MM.1S (cell line): ENCODE measurements around the gene SUMF2.
"Not testable (repeated sequence)": the region's sequence is repeated elsewhere in the genome, so short reads cannot be mapped to it uniquely, and the experiment has no call there.

Experiments used
- DNase-seq: peaks from one replicate; pipeline ENCODE4 v3.0.0-alpha.2; 2015
- H2AFZ ChIP-seq: fragments of 300-600 bp; sonication (generic); 2 replicates; pipeline ENCODE4 v1.6.0; 2016; ENCODE audit warnings: antibody characterized with exemption, low read length
- H3F3A ChIP-seq: fragments of 300-600 bp; sonication (generic); 2 replicates; pipeline ENCODE4 v1.6.1; 2016; ENCODE audit warnings: mild to moderate bottlenecking, antibody characterized with exemption, low read length, moderate library complexity, mixed read lengths; ENCODE audit not compliant: insufficient read depth
- H3K27ac ChIP-seq: fragments of 300-600 bp; sonication (generic); 2 replicates; pipeline ENCODE4 v1.5.1; 2016; ENCODE audit warnings: mild to moderate bottlenecking, low read length
- H3K27me3 ChIP-seq: fragments of 300-600 bp; sonication (generic); replicated peaks from 2 replicates; pipeline ENCODE4 v1.6.0; 2016; ENCODE audit warnings: low read length; ENCODE audit not compliant: insufficient read depth
- H3K36me3 ChIP-seq: fragments of 300-600 bp; sonication (generic); replicated peaks from 2 replicates; pipeline ENCODE4 v1.6.1; 2016; ENCODE audit warnings: mild to moderate bottlenecking, low read length, mixed read lengths; ENCODE audit not compliant: insufficient read depth
- H3K4me1 ChIP-seq: fragments of 300-600 bp; sonication (generic); 2 replicates; pipeline ENCODE4 v1.6.1; 2016; ENCODE audit warnings: low read length, mixed read lengths
- H3K4me2 ChIP-seq: fragments of 300-600 bp; sonication (generic); 2 replicates; pipeline ENCODE4 v1.6.0; 2016; ENCODE audit warnings: low read depth, low read length
- H3K4me3 ChIP-seq: fragments of 300-600 bp; sonication (generic); 2 replicates; pipeline ENCODE4 v1.5.1; 2016; ENCODE audit warnings: low read length, mixed read lengths
- H3K79me2 ChIP-seq: fragments of 300-600 bp; sonication (generic); 2 replicates; pipeline ENCODE4 v1.6.1; 2016; ENCODE audit warnings: mixed run types, low read length, mixed read lengths
- H3K9ac ChIP-seq: fragments of 300-600 bp; sonication (generic); 2 replicates; pipeline ENCODE4 v1.6.1; 2016; ENCODE audit warnings: low read length, mixed read lengths
- H3K9me2 ChIP-seq: fragments of 300-600 bp; sonication (generic); replicated peaks from 2 replicates; pipeline ENCODE4 v1.6.1; 2016; ENCODE audit warnings: mild to moderate bottlenecking, low read length, mixed read lengths; ENCODE audit not compliant: insufficient read depth
- H3K9me3 ChIP-seq: fragments of 300-600 bp; sonication (generic); replicated peaks from 2 replicates; pipeline ENCODE4 v1.6.1; 2016; ENCODE audit warnings: mild to moderate bottlenecking, low read length, mixed read lengths; ENCODE audit not compliant: insufficient read depth
- H4K20me1 ChIP-seq: fragments of 300-600 bp; sonication (generic); 2 replicates; pipeline ENCODE4 v1.6.1; 2016; ENCODE audit warnings: mild to moderate bottlenecking, low read length, moderate library complexity, mixed read lengths; ENCODE audit not compliant: insufficient read depth
- CTCF ChIP-seq: fragments of 300-600 bp; sonication (generic); IDR thresholded peaks from 2 replicates; pipeline ENCODE4 v1.5.1; 2016; ENCODE audit warnings: antibody characterized with exemption, low read length, mixed read lengths
- EZH2 ChIP-seq: fragments of 300-600 bp; sonication (generic); optimal IDR thresholded peaks from 2 replicates; pipeline ENCODE3; 2017; ENCODE audit warnings: low read depth, mild to moderate bottlenecking, antibody characterized with exemption, low read length, mixed read lengths
- EZH2phosphoT487 ChIP-seq: fragments of 300-600 bp; sonication (generic); IDR thresholded peaks from 2 replicates; pipeline ENCODE4 v1.6.1; 2018; ENCODE audit warnings: antibody characterized with exemption, low read length

SUMF2 gene

GRCh38 chr7:56063882-56064625 is at the start of gene SUMF2:
Gene SUMF2 (plus strand): TSS chr7:56064286. CDS start chr7:56064312, 26 bp downstream.
- peak; percentile 28 for TF ChIP-seq CTCF
- TF ChIP-seq EZH2phosphoT487, result no peak
- no peak for TF ChIP-seq EZH2
- Histone ChIP-seq H3K4me2 (peak within 1 kb of the TSS; percentile 92), H3K9me3 (no peaks in the 10 kb centered on the region), H4K20me1 (no peaks in the 10 kb centered on the region), H3K9me2 (no peaks in the 10 kb centered on the region), H3K27ac (peak within 1 kb of the TSS; percentile 72), H3K36me3 (peaks cover 24% of the 10 kb centered on the region), H3K4me3 (peak within 1 kb of the TSS; percentile 69), H3K9ac (peak within 1 kb of the TSS; percentile 68), H3K4me1 (peaks cover 17% of the 10 kb centered on the region), H3K79me2 (peaks cover 29% of the 10 kb centered on the region), H3K27me3 (no peaks in the 10 kb centered on the region), H3F3A (peaks cover 33% of the 10 kb centered on the region), H2AFZ (peak within 1 kb of the TSS; percentile 42)
- DNase-seq, result peak; percentile 92

GRCh38 chr7:56017015-56017414 is 47.1 kb upstream of the SUMF2 start:
- H3K27me3 ChIP-seq, H3K9ac ChIP-seq, H3K4me1 ChIP-seq, H3K9me3 ChIP-seq, H3K79me2 ChIP-seq, H3K4me3 ChIP-seq, DNase-seq, H4K20me1 ChIP-seq, H3K27ac ChIP-seq, H3K4me2 ChIP-seq, H3K9me2 ChIP-seq, H2AFZ ChIP-seq, H3K36me3 ChIP-seq, H3F3A ChIP-seq: not testable (repeated sequence)

- no peaks in the 10 kb centered on the region for H3K4me1 ChIP-seq
- no peak overlapping the region for H3K4me3 ChIP-seq
- H2AFZ ChIP-seq, result no peak overlapping the region
- H4K20me1 ChIP-seq, result no peaks in the 10 kb centered on the region
- no peak overlapping the region for H3K27ac ChIP-seq
- H3K9me2 ChIP-seq, result no peaks in the 10 kb centered on the region
- no peaks in the 10 kb centered on the region for H3F3A ChIP-seq
- TF ChIP-seq EZH2 (no peak), EZH2phosphoT487 (no peak), CTCF (no peak)
- no peak overlapping the region for H3K4me2 ChIP-seq
- H3K36me3 ChIP-seq, result no peaks in the 10 kb centered on the region
- no peaks in the 10 kb centered on the region for H3K9me3 ChIP-seq
- no peak overlapping the region for H3K9ac ChIP-seq
- DNase-seq, result no peak
- no peaks in the 10 kb centered on the region for H3K27me3 ChIP-seq
- H3K79me2 ChIP-seq, result no peaks in the 10 kb centered on the region
Measured at GRCh38 chr7:56019501-56019900, 44.6 kb upstream of the SUMF2 start.

GRCh38 chr7:56023500-56023899 is 40.6 kb upstream of the SUMF2 start:
- no peak overlapping the region for H3K4me2 ChIP-seq
- no peak overlapping the region for H2AFZ ChIP-seq
- no peak overlapping the region for H3K9ac ChIP-seq
- H3K27ac ChIP-seq, result no peak overlapping the region
- H3K9me2 ChIP-seq, result no peaks in the 10 kb centered on the region
- no peak for TF ChIP-seq EZH2
- TF ChIP-seq EZH2phosphoT487, result no peak
- no peak for TF ChIP-seq CTCF
- H3F3A ChIP-seq, result no peaks in the 10 kb centered on the region
- no peak for DNase-seq
- no peaks in the 10 kb centered on the region for H3K27me3 ChIP-seq
- H3K79me2 ChIP-seq, result no peaks in the 10 kb centered on the region
- no peaks in the 10 kb centered on the region for H4K20me1 ChIP-seq
- no peaks in the 10 kb centered on the region for H3K4me1 ChIP-seq
- no peaks in the 10 kb centered on the region for H3K36me3 ChIP-seq
- no peak overlapping the region for H3K4me3 ChIP-seq
- no peaks in the 10 kb centered on the region for H3K9me3 ChIP-seq
